GM12874 (cell line): ENCODE data around the gene CTIF.

ENCODE experiments used
- CTCF ChIP-seq: IDR thresholded peaks from 2 replicates; pipeline ENCODE4 v1.5.1; 2011; ENCODE audit warnings: low read depth, mild to moderate bottlenecking, control low read depth, low read length, moderate library complexity; ENCODE audit not compliant: insufficient read depth

CTIF gene

DNA sequence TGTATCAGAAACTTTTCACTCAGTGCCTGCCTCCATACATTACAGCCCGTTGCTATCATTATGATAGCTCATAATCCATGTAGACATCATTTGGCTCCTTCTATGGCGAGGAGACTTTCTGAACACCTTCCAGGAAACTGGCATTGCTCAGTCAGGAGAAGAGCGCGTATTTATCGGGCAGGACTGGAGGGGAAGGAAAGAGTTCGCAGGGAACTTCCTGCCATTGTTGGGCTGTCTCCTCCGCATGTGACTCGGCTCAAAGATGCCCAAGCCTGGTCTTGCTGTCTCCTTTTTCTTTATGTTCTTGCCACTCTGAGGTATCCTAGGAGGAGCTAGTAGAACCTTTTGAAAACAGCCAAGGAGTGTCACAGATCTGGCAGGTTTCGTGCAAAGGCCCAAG is 156.8 kb downstream of the CTIF start:
- no peak for TF ChIP-seq CTCF

DNA sequence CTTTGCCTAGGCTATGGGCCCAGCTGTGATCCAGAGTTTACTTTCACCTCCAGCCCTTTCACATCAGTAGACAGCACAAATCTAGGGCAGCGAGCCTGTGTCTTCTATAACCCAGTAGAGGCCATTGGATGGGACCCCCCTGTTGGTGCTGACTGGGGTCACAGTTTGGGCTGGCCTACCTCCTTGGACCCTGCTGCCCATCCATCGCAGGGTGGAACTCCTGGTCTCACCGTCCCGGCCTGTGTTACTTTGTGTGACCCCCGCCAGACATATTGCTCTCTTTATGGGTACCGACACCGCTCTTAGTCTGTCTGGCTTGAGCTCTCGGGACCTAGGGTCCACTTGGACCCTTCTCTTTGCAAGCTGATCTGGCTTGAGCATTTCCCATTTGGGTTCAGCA is 157.4 kb downstream of the CTIF start:
- TF ChIP-seq CTCF: no peak

GRCh38 chr18:48697441-48697840 is 158.6 kb downstream of the CTIF start:
- no peak for TF ChIP-seq CTCF

- no peak for TF ChIP-seq CTCF
Observed at GRCh38 chr18:48698707-48699106, 159.9 kb downstream of the CTIF start.

- TF ChIP-seq CTCF: no peak
Observed at GRCh38 chr18:48699761-48700160, 160.9 kb downstream of the CTIF start.

- no peak for TF ChIP-seq CTCF
Observed at GRCh38 chr18:48700446-48700845, 161.6 kb downstream of the CTIF start.

GRCh38 chr18:48702346-48703027 is 163.7 kb downstream of the CTIF start:
- TF ChIP-seq CTCF: no peak
